HG03558 (cell line): ENCODE data around the gene AR.
"Not testable (repeated sequence)": the region's sequence is repeated elsewhere in the genome, so short reads cannot be mapped to it uniquely, and the experiment has no call there.

ENCODE experiments used
- ATAC-seq: cut with Tn5 transposase; IDR thresholded peaks from one replicate; pipeline ENCODE4 v1.9.1; 2021; ENCODE audit warnings: moderate number of reproducible peaks; ENCODE audit not compliant: unreplicated experiment; ENCODE audit errors: extremely low read depth

Gene AR

GRCh38 chrX:67622053-67622585 is 78.3 kb downstream of the AR start:
- no peak for ATAC-seq

- ATAC-seq: no peak
Measured at GRCh38 chrX:67624325-67624724, 80.5 kb downstream of the AR start.

GRCh38 chrX:67635424-67635823 is 91.6 kb downstream of the AR start:
- ATAC-seq: no peak

GRCh38 chrX:67636532-67636931 is 92.7 kb downstream of the AR start:
- ATAC-seq: no peak

- not testable (repeated sequence) for ATAC-seq
Measured at GRCh38 chrX:67637293-67637692, 93.5 kb downstream of the AR start.

GRCh38 chrX:67648361-67648760 is 104.5 kb downstream of the AR start:
- ATAC-seq: no peak

- ATAC-seq: no peak
Measured at GRCh38 chrX:67651437-67652142, 107.8 kb downstream of the AR start.

GRCh38 chrX:67652543-67652942 is 108.7 kb downstream of the AR start:
- no peak for ATAC-seq

- ATAC-seq: no peak
Measured at GRCh38 chrX:67654301-67654700, 110.5 kb downstream of the AR start.

- no peak for ATAC-seq
Measured at GRCh38 chrX:67665583-67665982, 121.8 kb downstream of the AR start.

GRCh38 chrX:67670717-67671116 is 126.9 kb downstream of the AR start:
- not testable (repeated sequence) for ATAC-seq

GRCh38 chrX:67673741-67674274 is 130.0 kb downstream of the AR start:
- no peak for ATAC-seq

- ATAC-seq: no peak
Measured at GRCh38 chrX:67674741-67675140, 130.9 kb downstream of the AR start.

- ATAC-seq: no peak
Measured at GRCh38 chrX:67684136-67684535, 140.3 kb downstream of the AR start.

- peak; percentile 47 for ATAC-seq
Measured at GRCh38 chrX:67692246-67692645, 148.4 kb downstream of the AR start.

- ATAC-seq: no peak
Measured at GRCh38 chrX:67693928-67694327, 150.1 kb downstream of the AR start.

GRCh38 chrX:67697452-67697851 is 153.6 kb downstream of the AR start:
- no peak for ATAC-seq

- no peak for ATAC-seq
Measured at GRCh38 chrX:67700602-67701001, 156.8 kb downstream of the AR start.

- ATAC-seq: no peak
Measured at GRCh38 chrX:67714004-67714403, 170.2 kb downstream of the AR start.

- no peak for ATAC-seq
Measured at GRCh38 chrX:67717571-67717970, 173.8 kb downstream of the AR start.

- ATAC-seq: no peak
Measured at GRCh38 chrX:67718926-67719325, 175.1 kb downstream of the AR start.

- no peak for ATAC-seq
Measured at GRCh38 chrX:67720344-67720743, 176.5 kb downstream of the AR start.
